H1 (cell line): ENCODE data around the gene PPARD. TPM values are rescaled to one million over a fixed set of nuclear protein-coding genes. Genes with fewer than 3 reads are reported as not detected.

ENCODE experiments used
- CTCF ChIA-PET: fragments of 300-600 bp; sonication (Branson Sonifier 250); formaldehyde crosslinking; loops from one replicate; lab custom pipeline; 2021; ENCODE audit not compliant: partially characterized antibody; lab: Charles Lee
- POLR2A ChIA-PET: fragments of 300-600 bp; sonication (Branson Sonifier 250); formaldehyde crosslinking; loops from one replicate; lab custom pipeline; 2021; ENCODE audit warnings: inconsistent platforms; ENCODE audit not compliant: partially characterized antibody; lab: Charles Lee
- DNase-seq, 2 experiments: peaks; one replicate each; pipeline versions ENCODE4 v3.0.0 to v3.0.0-alpha.2; 2010 to 2022; ENCODE audit warnings: low spot score in 2 of 2, low read depth in 1 of 2, mixed read lengths in 1 of 2
- FAIRE-seq: peaks from 2 replicates; lab custom pipeline; 2011; peaks lifted over from hg19 to GRCh38; lab: Jason Lieb, UNC
- H2AFZ ChIP-seq: 2 replicates; pipeline ENCODE4 v1.8.1; 2012; ENCODE audit warnings: low read length, inconsistent platforms
- H2AK5ac ChIP-seq: 2 replicates; pipeline ENCODE4 v1.6.1; 2013; ENCODE audit warnings: low read depth, low read length
- H2BK120ac ChIP-seq: replicated peaks from 2 replicates; pipeline ENCODE3; 2013; ENCODE audit warnings: low read depth, low read length, inconsistent platforms
- H2BK12ac ChIP-seq: 2 replicates; pipeline ENCODE4 v1.6.1; 2013; ENCODE audit warnings: low read depth, low read length
- H2BK15ac ChIP-seq: 2 replicates; pipeline ENCODE4 v1.6.1; 2013; ENCODE audit warnings: low read length
- H2BK20ac ChIP-seq: 2 replicates; pipeline ENCODE4 v1.6.1; 2013; ENCODE audit warnings: low read length
- H2BK5ac ChIP-seq: 2 replicates; pipeline ENCODE4 v1.6.1; 2013; ENCODE audit warnings: low read depth, low read length
- H3K14ac ChIP-seq: 2 replicates; pipeline ENCODE4 v1.6.1; 2013; ENCODE audit warnings: inconsistent platforms; ENCODE audit not compliant: insufficient read length
- H3K18ac ChIP-seq: 2 replicates; pipeline ENCODE4 v1.6.1; 2013; ENCODE audit warnings: low read length; ENCODE audit errors: extremely low read depth
- H3K23ac ChIP-seq: 2 replicates; pipeline ENCODE4 v1.6.1; 2013; ENCODE audit warnings: inconsistent platforms; ENCODE audit not compliant: insufficient read length
- H3K23me2 ChIP-seq: 2 replicates; pipeline ENCODE4 v1.6.1; 2013; ENCODE audit warnings: low read depth, low read length
- H3K27ac ChIP-seq: 2 replicates; pipeline ENCODE4 v1.6.1; 2011; ENCODE audit warnings: low read depth, low read length, inconsistent platforms
- H3K27me3 ChIP-seq, 4 experiments: replicated peaks in 1 of 4; 1 replicate in 1 of 4; 2 replicates in 3 of 4; pipeline versions ENCODE4 v1.6.1 to v1.8.1; 2011 to 2013; ENCODE audit warnings: low read length in 3 of 4, mild to moderate bottlenecking in 3 of 4, inconsistent platforms in 2 of 4, mixed read lengths in 2 of 4, moderate library complexity in 1 of 4; ENCODE audit not compliant: control insufficient read depth in 3 of 4, insufficient read depth in 3 of 4; ENCODE audit errors: extremely low read depth in 1 of 4
- H3K36me3 ChIP-seq, 4 experiments: 2 replicates each; pipeline versions ENCODE4 v1.6.1 to v1.8.1; 2011 to 2013; ENCODE audit warnings: mild to moderate bottlenecking in 4 of 4, low read length in 3 of 4, moderate library complexity in 2 of 4, control low read depth in 1 of 4, inconsistent platforms in 1 of 4; ENCODE audit not compliant: insufficient read depth in 4 of 4, control insufficient read depth in 2 of 4
- H3K4ac ChIP-seq: replicated peaks from 2 replicates; pipeline ENCODE3; 2013; ENCODE audit warnings: low read length, low read depth, mixed read lengths, inconsistent platforms; ENCODE audit not compliant: insufficient read length
- H3K4me1 ChIP-seq, 4 experiments: replicated peaks in 1 of 4; 1 replicate in 1 of 4; 2 replicates in 3 of 4; pipeline versions ENCODE4 v1.6.1 to v1.8.1; 2011 to 2013; ENCODE audit warnings: low read length in 3 of 4, inconsistent platforms in 2 of 4, mixed read lengths in 1 of 4; ENCODE audit not compliant: insufficient read depth in 4 of 4, control insufficient read depth in 3 of 4
- H3K4me2 ChIP-seq, 2 experiments: 2 replicates each; pipeline versions ENCODE4 v1.6.1 to v1.8.1; 2011 to 2013; ENCODE audit warnings: low read depth in 2 of 2, low read length in 2 of 2, control low read depth in 1 of 2, inconsistent platforms in 1 of 2, mild to moderate bottlenecking in 1 of 2; ENCODE audit not compliant: insufficient read depth in 1 of 2
- H3K4me3 ChIP-seq, 4 experiments: fragments of 200-600, 300-600 bp in 1 of 4; sonication (generic), shearing (Covaris generic), sonication (Bioruptor Twin) in 1 of 4; 2 replicates each; pipeline versions ENCODE4 v1.5.1 to v1.8.1; 2011 to 2016; ENCODE audit warnings: low read length in 4 of 4, low read depth in 3 of 4, control low read depth in 2 of 4, inconsistent platforms in 2 of 4, mild to moderate bottlenecking in 2 of 4, mixed read lengths in 1 of 4, moderate library complexity in 1 of 4; ENCODE audit not compliant: insufficient read depth in 2 of 4; ENCODE audit errors: extremely low read depth in 1 of 4
- H3K56ac ChIP-seq: replicated peaks from 2 replicates; pipeline ENCODE3; 2013; ENCODE audit warnings: low read depth, mild to moderate bottlenecking, mixed read lengths, low read length, inconsistent platforms; ENCODE audit not compliant: insufficient read length
- H3K79me1 ChIP-seq: 2 replicates; pipeline ENCODE4 v1.6.1; 2013; ENCODE audit warnings: low read depth, low read length, control low read depth
- H3K79me2 ChIP-seq, 2 experiments: 2 replicates each; pipeline versions ENCODE4 v1.6.1 to v1.8.1; 2012 to 2013; ENCODE audit warnings: low read length in 2 of 2, mild to moderate bottlenecking in 2 of 2, inconsistent platforms in 1 of 2; ENCODE audit not compliant: insufficient read depth in 2 of 2, control insufficient read depth in 1 of 2
- H3K9ac ChIP-seq, 4 experiments: replicated peaks in 1 of 4; 1 replicate in 1 of 4; 2 replicates in 3 of 4; pipeline versions ENCODE4 v1.6.1 to v1.8.1; 2011 to 2013; ENCODE audit warnings: low read depth in 3 of 4, low read length in 3 of 4, control low read depth in 2 of 4, mild to moderate bottlenecking in 2 of 4, moderate library complexity in 2 of 4, inconsistent platforms in 1 of 4; ENCODE audit errors: extremely low read depth in 1 of 4
- H3K9me3 ChIP-seq, 2 experiments: 2 replicates each; pipeline versions ENCODE4 v1.6.1 to v1.8.1; 2012 to 2013; ENCODE audit warnings: mild to moderate bottlenecking in 2 of 2, moderate library complexity in 2 of 2, control low read depth in 1 of 2, inconsistent platforms in 1 of 2, low read depth in 1 of 2, low read length in 1 of 2, mixed read lengths in 1 of 2; ENCODE audit not compliant: insufficient read depth in 2 of 2
- H4K20me1 ChIP-seq, 2 experiments: replicated peaks in 1 of 2; 2 replicates each; pipeline versions ENCODE3 to v1.8.1; 2011 to 2013; ENCODE audit warnings: inconsistent platforms in 2 of 2, low read length in 2 of 2, mild to moderate bottlenecking in 1 of 2; ENCODE audit not compliant: insufficient read depth in 2 of 2, control insufficient read depth in 1 of 2
- H4K5ac ChIP-seq: 2 replicates; pipeline ENCODE4 v1.6.1; 2013; ENCODE audit warnings: low read length, low read depth, mixed read lengths, inconsistent platforms; ENCODE audit not compliant: insufficient read length
- H4K8ac ChIP-seq: 2 replicates; pipeline ENCODE4 v1.8.0; 2013; ENCODE audit warnings: mild to moderate bottlenecking, moderate library complexity, low read length, inconsistent platforms; ENCODE audit not compliant: insufficient read depth; ENCODE audit errors: extremely low read depth
- H4K91ac ChIP-seq: replicated peaks from 2 replicates; pipeline ENCODE3; 2013; ENCODE audit warnings: low read length, mixed read lengths, inconsistent platforms; ENCODE audit not compliant: insufficient read length
- E2F6 ChIP-seq: IDR thresholded peaks from 2 replicates; pipeline ENCODE4 v1.6.1; 2012; ENCODE audit warnings: inconsistent platforms
- SIN3A ChIP-seq, 2 experiments: IDR thresholded peaks in 1 of 2; conservative IDR thresholded peaks in 1 of 2; 2 replicates each; pipeline ENCODE4 v1.6.1; 2011 to 2012; ENCODE audit warnings: low read length in 2 of 2, improper control_type of control experiment in 1 of 2, low read depth in 1 of 2, mild to moderate bottlenecking in 1 of 2
- SUZ12 ChIP-seq: fragments of 200-600 bp; sonication (generic); IDR thresholded peaks from 2 replicates; pipeline ENCODE4 v1.6.1; 2012; ENCODE audit warnings: mild to moderate bottlenecking, inconsistent platforms, low read length, moderate library complexity, mixed read lengths
- YY1 ChIP-seq: IDR thresholded peaks from 2 replicates; pipeline ENCODE4 v1.6.1; 2011; ENCODE audit warnings: low read depth, mild to moderate bottlenecking, low read length
- polyA plus RNA-seq, 7 experiments: library from polyadenylated mRNA; depleted of rRNA in 3 of 7; stranded (reverse) in 5 of 7; unstranded in 2 of 7; fragments of >200 nt in 5 of 7; fragments of 200-250 nt in 2 of 7; gene quantifications; 1 replicate in 5 of 7; 2 replicates in 1 of 7; 4 replicates in 1 of 7; pipeline versions ENCODE4 v1.2.1 to v1.2.3, GENCODE V29; 2011 to 2013; ENCODE audit warnings: missing spikeins in 2 of 7, mixed read lengths in 2 of 7
- total RNA-seq: library from RNA; stranded (reverse); fragmentation: NEBNext Ultra II Directional; extraction: Animal tissue kit (Norgen Biotek cat#: 25700); gene quantifications from 2 replicates; pipeline ENCODE4 v1.2.1, GENCODE V29; 2021

Gene PPARD
- total and polyA plus RNA-seq, 2 of the 8 experiments (the other 6 are each of a cell fraction or from before 2014, with no cell fraction given), result 14.6 to 14.9 TPM

DNA sequence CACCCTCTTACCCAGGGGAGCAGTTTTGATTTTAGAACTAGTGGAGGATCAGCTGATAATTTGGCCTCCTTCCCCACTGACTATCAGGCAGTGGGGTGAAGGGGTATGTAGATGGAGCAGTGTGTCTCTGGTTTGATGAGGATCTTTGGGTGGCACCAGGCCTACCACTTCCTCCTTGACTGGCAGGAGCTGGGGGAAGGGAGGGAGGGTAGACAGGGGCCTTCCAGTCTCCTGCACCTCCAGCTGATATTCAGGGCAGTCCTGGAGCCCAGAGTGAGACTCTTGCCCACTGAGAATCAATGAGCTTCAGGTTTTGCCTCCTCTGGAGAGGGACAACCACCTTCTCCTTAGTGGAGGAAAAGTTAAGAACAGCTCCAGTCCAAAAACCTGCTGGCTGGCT, 41.5 kb upstream of the PPARD start:
- no peak overlapping the region for H2BK15ac ChIP-seq
- POLR2A ChIA-PET, result interaction anchor here (0.5 to 6.5 kb wide), 6 partner anchors 10 to 281 kb away, joined by 3 to 40 read pairs (median 4); partner anchors contain the start of gene RPL10A
- H3K27ac ChIP-seq, result no peak overlapping the region
- no peak for FAIRE-seq
- H3K36me3 ChIP-seq, result no peaks in the 10 kb centered on the region
- H4K91ac ChIP-seq, result no peak overlapping the region
- no peaks in the 10 kb centered on the region; the same call in 1 of the 2 replicates for H3K79me1 ChIP-seq
- no peak overlapping the region for H3K4me3 ChIP-seq
- no peaks in the 10 kb centered on the region for H3K27me3 ChIP-seq
- no peak overlapping the region for H4K8ac ChIP-seq
- H3K4me1 ChIP-seq, result peaks cover 6 to 18% (median 12%) of the 10 kb centered on the region in 4 experiments
- H2AK5ac ChIP-seq, result no peak overlapping the region
- H2BK120ac ChIP-seq, result no peak overlapping the region
- H4K5ac ChIP-seq, result no peak overlapping the region
- CTCF ChIA-PET, result interaction anchor here (0.5 to 20.6 kb wide), 6 partner anchors 9 to 507 kb away, joined by 3 to 358 read pairs (median 4); partner anchors contain the start of genes FANCE and PPARD
- no peak overlapping the region for H2BK20ac ChIP-seq
- H3K14ac ChIP-seq, result no peak overlapping the region
- no peaks in the 10 kb centered on the region for H4K20me1 ChIP-seq
- H3K9me3 ChIP-seq, result no peaks in the 10 kb centered on the region
- no peak overlapping the region for H3K23ac ChIP-seq
- no peak for DNase-seq
- no peak overlapping the region for H3K18ac ChIP-seq
- no peak overlapping the region for H3K9ac ChIP-seq
- no peaks in the 10 kb centered on the region; the same call in 1 of the 2 replicates for H3K23me2 ChIP-seq
- H2AFZ ChIP-seq, result no peak overlapping the region
- no peak overlapping the region for H3K56ac ChIP-seq
- no peak overlapping the region for H2BK5ac ChIP-seq
- H3K4me2 ChIP-seq, result no peak overlapping the region
- no peaks in the 10 kb centered on the region for H3K79me2 ChIP-seq
- H2BK12ac ChIP-seq, result no peak overlapping the region
- H3K4ac ChIP-seq, result no peak overlapping the region
- TF ChIP-seq E2F6 (no peak), SUZ12 (no peak), YY1 (no peak), SIN3A (conservative IDR thresholded peaks at IDR 0.05 in 1 of 2, IDR thresholded peaks at IDR 0.05 in 1 of 2; ENCODE audit: low read depth in 1 of 2, low read length in 2 of 2) (no peak)
